ENCODE measurements around the gene ZDHHC3.

DNA sequence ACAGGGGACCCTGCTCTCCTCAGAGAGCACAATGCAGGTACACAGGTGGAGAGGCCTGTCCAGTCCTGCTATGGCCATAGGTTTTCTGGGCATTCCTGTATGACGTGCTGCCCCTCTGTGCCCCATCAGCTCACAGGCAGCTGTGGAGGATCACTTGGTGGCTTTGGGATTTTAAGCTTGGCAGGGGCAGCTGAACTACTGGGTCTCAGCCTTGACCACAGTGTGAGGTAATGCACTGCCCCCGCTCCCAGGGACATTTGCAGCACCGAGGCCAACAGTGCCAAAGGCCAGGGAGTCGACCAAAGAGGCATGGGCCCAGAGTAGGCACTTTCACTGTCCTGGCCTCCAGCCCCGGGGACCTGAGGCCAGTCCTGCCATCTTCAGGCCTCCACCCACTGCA lies 46.2 kb downstream of the ZDHHC3 start:
- TF ChIP-seq, protein P1, sequence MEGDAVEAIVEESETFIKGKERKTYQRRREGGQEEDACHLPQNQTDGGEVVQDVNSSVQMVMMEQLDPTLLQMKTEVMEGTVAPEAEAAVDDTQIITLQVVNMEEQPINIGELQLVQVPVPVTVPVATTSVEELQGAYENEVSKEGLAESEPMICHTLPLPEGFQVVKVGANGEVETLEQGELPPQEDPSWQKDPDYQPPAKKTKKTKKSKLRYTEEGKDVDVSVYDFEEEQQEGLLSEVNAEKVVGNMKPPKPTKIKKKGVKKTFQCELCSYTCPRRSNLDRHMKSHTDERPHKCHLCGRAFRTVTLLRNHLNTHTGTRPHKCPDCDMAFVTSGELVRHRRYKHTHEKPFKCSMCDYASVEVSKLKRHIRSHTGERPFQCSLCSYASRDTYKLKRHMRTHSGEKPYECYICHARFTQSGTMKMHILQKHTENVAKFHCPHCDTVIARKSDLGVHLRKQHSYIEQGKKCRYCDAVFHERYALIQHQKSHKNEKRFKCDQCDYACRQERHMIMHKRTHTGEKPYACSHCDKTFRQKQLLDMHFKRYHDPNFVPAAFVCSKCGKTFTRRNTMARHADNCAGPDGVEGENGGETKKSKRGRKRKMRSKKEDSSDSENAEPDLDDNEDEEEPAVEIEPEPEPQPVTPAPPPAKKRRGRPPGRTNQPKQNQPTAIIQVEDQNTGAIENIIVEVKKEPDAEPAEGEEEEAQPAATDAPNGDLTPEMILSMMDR (IDR thresholded peaks at IDR 0.05; ENCODE audit: low read depth, low read length), result no peak
- TF ChIP-seq EZH2phosphoT487 (IDR thresholded peaks at IDR 0.05; ENCODE audit: low read depth), result no peak

All from OCI-LY3 (cell line).